Calu3 (cell line): ENCODE measurements around the gene SLC35E1. TPM values are rescaled to one million over a fixed set of nuclear protein-coding genes. Genes with fewer than 3 reads are reported as not detected.

Source experiments
- BruUV-seq: library from RNA; stranded (reverse); fragments of 400-500 nt; replicated peaks from 2 replicates; lab custom pipeline; 2021; lab: Mats Ljungman, UMichigan
- CTCF ChIA-PET: fragments of 300-600 bp; sonication (Branson Sonifier 250); formaldehyde crosslinking; loops from one replicate; lab custom pipeline; 2022; ENCODE audit warnings: antibody characterized with exemption; lab: Charles Lee
- DNase-seq: peaks from one replicate; pipeline ENCODE4 v3.0.0; 2022
- H3K27ac Mint-ChIP-seq: one replicate; pipeline ENCODE4 v1.8.0; 2022; ENCODE audit warnings: mixed read lengths; ENCODE audit not compliant: unreplicated experiment
- H3K27me3 Mint-ChIP-seq: one replicate; pipeline ENCODE4 v1.8.0; 2022; ENCODE audit warnings: mixed read lengths; ENCODE audit not compliant: unreplicated experiment
- H3K36me3 Mint-ChIP-seq: one replicate; pipeline ENCODE4 v1.8.0; 2022; ENCODE audit warnings: mild to moderate bottlenecking, moderate library complexity, mixed read lengths; ENCODE audit not compliant: insufficient read depth, unreplicated experiment
- H3K4me1 Mint-ChIP-seq: one replicate; pipeline ENCODE4 v1.8.0; 2022; ENCODE audit warnings: mild to moderate bottlenecking, low read depth, mixed read lengths; ENCODE audit not compliant: unreplicated experiment
- H3K4me3 Mint-ChIP-seq: one replicate; pipeline ENCODE4 v1.8.0; 2022; ENCODE audit warnings: mild to moderate bottlenecking, low read depth, moderate library complexity, mixed read lengths; ENCODE audit not compliant: unreplicated experiment
- H3K9me3 Mint-ChIP-seq: one replicate; pipeline ENCODE4 v1.8.0; 2022; ENCODE audit warnings: low read depth, mixed read lengths; ENCODE audit not compliant: unreplicated experiment
- intact Hi-C: fragments of 100-400 bp; cut with micrococcal nuclease; formaldehyde crosslinking; loops from one replicate; pipeline ENCODE4 v1.10.0; 2022; ENCODE audit not compliant: unreplicated experiment
- total RNA-seq: library from RNA; stranded (reverse); gene quantifications from 2 replicates; pipeline ENCODE4 v1.2.3, GENCODE V29; 2022
- TF ChIP-seq, protein P1 (sequence below): fragments of 200-600 bp; IDR thresholded peaks from one replicate; pipeline ENCODE4 v1.8.0; 2022; ENCODE audit warnings: antibody characterized with exemption; ENCODE audit not compliant: unreplicated experiment

The SLC35E1 gene
- total RNA-seq, 1 experiment from 2014 or later: 46.4 TPM

DNA sequence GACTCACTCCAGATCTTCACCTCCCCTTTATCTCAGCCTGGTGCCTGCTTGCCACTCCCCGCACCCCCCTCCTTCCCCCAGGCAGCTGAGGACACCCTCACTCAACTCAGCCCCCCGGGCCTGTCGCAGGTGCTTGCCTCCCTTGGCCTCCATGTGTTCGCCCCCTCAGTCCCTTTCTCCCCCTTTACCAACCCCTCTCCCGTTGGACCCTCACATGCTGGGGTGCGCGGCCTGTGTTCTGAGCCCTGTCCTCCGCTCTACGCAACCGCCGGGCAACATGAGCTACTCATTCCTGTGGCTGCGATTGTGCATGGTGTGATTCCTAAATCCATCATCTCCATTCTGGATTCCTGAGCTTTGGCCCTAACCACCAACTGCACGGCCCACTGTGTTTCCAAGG is 35.1 kb downstream of the SLC35E1 start:
- H3K9me3 Mint-ChIP-seq: no peaks in the 10 kb centered on the region
- no peak overlapping the region for H3K27ac Mint-ChIP-seq
- CTCF ChIA-PET: no interaction called here
- peaks cover 68% of the 10 kb centered on the region for H3K36me3 Mint-ChIP-seq
- no peak overlapping the region for H3K4me3 Mint-ChIP-seq
- DNase-seq: no peak
- H3K27me3 Mint-ChIP-seq: no peaks in the 10 kb centered on the region
- no peaks in the 10 kb centered on the region for H3K4me1 Mint-ChIP-seq
- intact Hi-C loops: no loop called here
- no TSS peak for BruUV-seq
- TF ChIP-seq, protein P1, sequence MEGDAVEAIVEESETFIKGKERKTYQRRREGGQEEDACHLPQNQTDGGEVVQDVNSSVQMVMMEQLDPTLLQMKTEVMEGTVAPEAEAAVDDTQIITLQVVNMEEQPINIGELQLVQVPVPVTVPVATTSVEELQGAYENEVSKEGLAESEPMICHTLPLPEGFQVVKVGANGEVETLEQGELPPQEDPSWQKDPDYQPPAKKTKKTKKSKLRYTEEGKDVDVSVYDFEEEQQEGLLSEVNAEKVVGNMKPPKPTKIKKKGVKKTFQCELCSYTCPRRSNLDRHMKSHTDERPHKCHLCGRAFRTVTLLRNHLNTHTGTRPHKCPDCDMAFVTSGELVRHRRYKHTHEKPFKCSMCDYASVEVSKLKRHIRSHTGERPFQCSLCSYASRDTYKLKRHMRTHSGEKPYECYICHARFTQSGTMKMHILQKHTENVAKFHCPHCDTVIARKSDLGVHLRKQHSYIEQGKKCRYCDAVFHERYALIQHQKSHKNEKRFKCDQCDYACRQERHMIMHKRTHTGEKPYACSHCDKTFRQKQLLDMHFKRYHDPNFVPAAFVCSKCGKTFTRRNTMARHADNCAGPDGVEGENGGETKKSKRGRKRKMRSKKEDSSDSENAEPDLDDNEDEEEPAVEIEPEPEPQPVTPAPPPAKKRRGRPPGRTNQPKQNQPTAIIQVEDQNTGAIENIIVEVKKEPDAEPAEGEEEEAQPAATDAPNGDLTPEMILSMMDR: no peak

DNA sequence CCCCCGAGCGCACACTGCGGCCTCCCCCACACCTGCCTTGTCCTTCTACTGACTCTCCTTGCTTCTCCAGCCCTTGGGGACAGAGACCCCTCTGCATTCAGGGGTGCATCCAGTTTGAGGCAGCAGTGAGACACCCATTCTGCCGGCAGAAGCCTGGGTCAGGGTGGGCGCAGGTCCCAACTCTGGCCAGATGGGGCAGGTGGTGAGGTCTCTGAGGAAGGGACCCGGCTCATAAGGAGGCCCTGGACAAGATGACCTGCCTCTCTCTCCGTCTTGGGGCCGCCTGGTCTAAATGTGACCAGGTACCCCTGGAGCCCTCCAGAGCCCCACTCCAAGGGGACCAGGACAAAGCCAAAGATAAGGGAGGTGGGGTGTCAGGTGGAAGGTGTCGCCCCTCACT is 36.1 kb downstream of the SLC35E1 start:
- TF ChIP-seq, protein P1: no peak
- CTCF ChIA-PET: interaction anchor here (0.6 kb wide), 1 partner anchor 152 kb away, joined by 4 read pairs; no protein-coding TSS in a partner anchor
- peaks cover 68% of the 10 kb centered on the region for H3K36me3 Mint-ChIP-seq
- BruUV-seq: no TSS peak
- no peaks in the 10 kb centered on the region for H3K4me1 Mint-ChIP-seq
- no peak overlapping the region for H3K4me3 Mint-ChIP-seq
- no peaks in the 10 kb centered on the region for H3K27me3 Mint-ChIP-seq
- intact Hi-C loops: no loop called here
- DNase-seq: no peak
- no peaks in the 10 kb centered on the region for H3K9me3 Mint-ChIP-seq
- no peak overlapping the region for H3K27ac Mint-ChIP-seq

DNA sequence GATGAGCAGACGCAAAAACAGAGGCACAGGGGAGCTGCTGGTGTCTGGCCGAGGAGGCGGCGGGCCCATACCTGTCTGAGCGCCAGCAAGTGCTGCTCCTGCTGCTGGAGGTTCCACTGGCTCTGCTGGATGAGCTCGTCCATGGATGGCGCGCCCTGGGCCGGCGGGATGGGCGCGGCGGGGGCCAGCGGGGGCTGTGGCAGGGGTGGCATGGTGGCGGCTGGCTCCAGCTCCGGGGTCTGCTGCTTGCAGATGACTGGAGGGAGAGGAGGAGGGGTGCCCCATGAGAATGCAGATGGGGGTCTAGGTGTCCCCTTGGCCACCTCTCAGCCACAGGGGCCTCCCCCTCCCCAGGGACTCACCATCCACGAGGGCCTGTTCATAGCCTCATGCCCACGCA is 36.8 kb downstream of the SLC35E1 start:
- intact Hi-C loops: no loop called here
- no peaks in the 10 kb centered on the region for H3K4me1 Mint-ChIP-seq
- TF ChIP-seq, protein P1: no peak
- peaks cover 65% of the 10 kb centered on the region for H3K36me3 Mint-ChIP-seq
- no peak overlapping the region for H3K27ac Mint-ChIP-seq
- CTCF ChIA-PET: no interaction called here
- BruUV-seq: no TSS peak
- H3K4me3 Mint-ChIP-seq: no peak overlapping the region
- H3K27me3 Mint-ChIP-seq: no peaks in the 10 kb centered on the region
- H3K9me3 Mint-ChIP-seq: no peaks in the 10 kb centered on the region
- DNase-seq: no peak

DNA sequence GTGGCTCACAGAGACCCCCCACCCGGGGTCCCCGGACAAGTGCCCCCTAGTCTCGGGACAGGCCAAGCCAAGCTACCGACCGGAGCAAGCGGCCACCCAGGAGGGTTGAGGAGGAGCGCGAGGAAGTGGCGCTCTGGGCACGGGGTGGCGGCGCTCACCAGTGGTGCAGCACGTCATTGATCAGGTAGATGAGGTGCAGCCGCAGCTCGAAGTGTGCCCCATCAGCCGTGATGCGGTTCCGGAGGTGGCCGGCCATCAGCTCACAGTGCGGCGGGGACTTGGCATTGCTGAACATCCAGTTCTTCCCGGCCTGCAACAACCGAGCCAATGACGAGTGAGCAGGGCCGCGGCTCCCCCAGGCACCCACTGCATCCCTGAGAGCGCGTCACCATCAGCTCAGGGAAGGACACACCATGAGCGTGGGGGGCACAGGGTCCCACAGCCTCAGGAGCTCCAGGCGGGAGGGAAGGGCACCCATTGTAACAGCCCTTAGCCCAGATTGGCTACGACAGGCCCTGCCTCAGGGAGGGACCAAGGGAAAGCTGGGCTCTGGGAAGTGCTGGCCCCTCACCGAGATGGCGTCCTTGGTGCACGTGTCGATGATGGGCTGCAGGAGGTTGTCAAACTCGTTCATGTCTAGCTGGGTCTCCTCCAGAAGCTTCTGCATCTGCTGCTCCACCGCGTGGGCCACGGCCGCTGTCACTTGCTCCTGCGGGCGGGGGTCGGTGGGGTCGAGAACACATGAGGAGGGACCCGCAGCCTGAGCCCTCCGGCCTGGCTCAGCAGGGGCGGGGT is 39.6 kb downstream of the SLC35E1 start:
- no TSS peak for BruUV-seq
- no peaks in the 10 kb centered on the region for H3K4me1 Mint-ChIP-seq
- CTCF ChIA-PET: no interaction called here
- no peaks in the 10 kb centered on the region for H3K27me3 Mint-ChIP-seq
- H3K4me3 Mint-ChIP-seq: no peak overlapping the region
- no peak overlapping the region for H3K27ac Mint-ChIP-seq
- peaks cover 56% of the 10 kb centered on the region for H3K36me3 Mint-ChIP-seq
- H3K9me3 Mint-ChIP-seq: no peaks in the 10 kb centered on the region
- TF ChIP-seq, protein P1: no peak
- intact Hi-C loops: no loop called here
- no peak for DNase-seq
